H1 (cell line): ENCODE measurements around the gene B4GALNT3. TPM values are rescaled to one million over a fixed set of nuclear protein-coding genes. Genes with fewer than 3 reads are reported as not detected.

Experiments
- CTCF ChIA-PET: fragments of 300-600 bp; sonication (Branson Sonifier 250); formaldehyde crosslinking; loops from one replicate; lab custom pipeline; 2021; ENCODE audit not compliant: partially characterized antibody; lab: Charles Lee
- POLR2A ChIA-PET: fragments of 300-600 bp; sonication (Branson Sonifier 250); formaldehyde crosslinking; loops from one replicate; lab custom pipeline; 2021; ENCODE audit warnings: inconsistent platforms; ENCODE audit not compliant: partially characterized antibody; lab: Charles Lee
- DNase-seq, 2 experiments: peaks; one replicate each; pipeline versions ENCODE4 v3.0.0 to v3.0.0-alpha.2; 2010 to 2022; ENCODE audit warnings: low spot score in 2 of 2, low read depth in 1 of 2, mixed read lengths in 1 of 2
- FAIRE-seq: peaks from 2 replicates; lab custom pipeline; 2011; peaks lifted over from hg19 to GRCh38; lab: Jason Lieb, UNC
- H2AFZ ChIP-seq: 2 replicates; pipeline ENCODE4 v1.8.1; 2012; ENCODE audit warnings: low read length, inconsistent platforms
- H2AK5ac ChIP-seq: 2 replicates; pipeline ENCODE4 v1.6.1; 2013; ENCODE audit warnings: low read depth, low read length
- H2BK120ac ChIP-seq: replicated peaks from 2 replicates; pipeline ENCODE3; 2013; ENCODE audit warnings: low read depth, low read length, inconsistent platforms
- H2BK12ac ChIP-seq: 2 replicates; pipeline ENCODE4 v1.6.1; 2013; ENCODE audit warnings: low read depth, low read length
- H2BK15ac ChIP-seq: 2 replicates; pipeline ENCODE4 v1.6.1; 2013; ENCODE audit warnings: low read length
- H2BK20ac ChIP-seq: 2 replicates; pipeline ENCODE4 v1.6.1; 2013; ENCODE audit warnings: low read length
- H2BK5ac ChIP-seq: 2 replicates; pipeline ENCODE4 v1.6.1; 2013; ENCODE audit warnings: low read depth, low read length
- H3K14ac ChIP-seq: 2 replicates; pipeline ENCODE4 v1.6.1; 2013; ENCODE audit warnings: inconsistent platforms; ENCODE audit not compliant: insufficient read length
- H3K18ac ChIP-seq: 2 replicates; pipeline ENCODE4 v1.6.1; 2013; ENCODE audit warnings: low read length; ENCODE audit errors: extremely low read depth
- H3K23ac ChIP-seq: 2 replicates; pipeline ENCODE4 v1.6.1; 2013; ENCODE audit warnings: inconsistent platforms; ENCODE audit not compliant: insufficient read length
- H3K23me2 ChIP-seq: 2 replicates; pipeline ENCODE4 v1.6.1; 2013; ENCODE audit warnings: low read depth, low read length
- H3K27ac ChIP-seq: 2 replicates; pipeline ENCODE4 v1.6.1; 2011; ENCODE audit warnings: low read depth, low read length, inconsistent platforms
- H3K27me3 ChIP-seq, 4 experiments: replicated peaks in 1 of 4; 1 replicate in 1 of 4; 2 replicates in 3 of 4; pipeline versions ENCODE4 v1.6.1 to v1.8.1; 2011 to 2013; ENCODE audit warnings: low read length in 3 of 4, mild to moderate bottlenecking in 3 of 4, inconsistent platforms in 2 of 4, mixed read lengths in 2 of 4, moderate library complexity in 1 of 4; ENCODE audit not compliant: control insufficient read depth in 3 of 4, insufficient read depth in 3 of 4; ENCODE audit errors: extremely low read depth in 1 of 4
- H3K36me3 ChIP-seq, 4 experiments: 2 replicates each; pipeline versions ENCODE4 v1.6.1 to v1.8.1; 2011 to 2013; ENCODE audit warnings: mild to moderate bottlenecking in 4 of 4, low read length in 3 of 4, moderate library complexity in 2 of 4, control low read depth in 1 of 4, inconsistent platforms in 1 of 4; ENCODE audit not compliant: insufficient read depth in 4 of 4, control insufficient read depth in 2 of 4
- H3K4ac ChIP-seq: replicated peaks from 2 replicates; pipeline ENCODE3; 2013; ENCODE audit warnings: low read length, low read depth, mixed read lengths, inconsistent platforms; ENCODE audit not compliant: insufficient read length
- H3K4me1 ChIP-seq, 4 experiments: replicated peaks in 1 of 4; 1 replicate in 1 of 4; 2 replicates in 3 of 4; pipeline versions ENCODE4 v1.6.1 to v1.8.1; 2011 to 2013; ENCODE audit warnings: low read length in 3 of 4, inconsistent platforms in 2 of 4, mixed read lengths in 1 of 4; ENCODE audit not compliant: insufficient read depth in 4 of 4, control insufficient read depth in 3 of 4
- H3K4me2 ChIP-seq, 2 experiments: 2 replicates each; pipeline versions ENCODE4 v1.6.1 to v1.8.1; 2011 to 2013; ENCODE audit warnings: low read depth in 2 of 2, low read length in 2 of 2, control low read depth in 1 of 2, inconsistent platforms in 1 of 2, mild to moderate bottlenecking in 1 of 2; ENCODE audit not compliant: insufficient read depth in 1 of 2
- H3K4me3 ChIP-seq, 4 experiments: fragments of 200-600, 300-600 bp in 1 of 4; sonication (generic), shearing (Covaris generic), sonication (Bioruptor Twin) in 1 of 4; 2 replicates each; pipeline versions ENCODE4 v1.5.1 to v1.8.1; 2011 to 2016; ENCODE audit warnings: low read length in 4 of 4, low read depth in 3 of 4, control low read depth in 2 of 4, inconsistent platforms in 2 of 4, mild to moderate bottlenecking in 2 of 4, mixed read lengths in 1 of 4, moderate library complexity in 1 of 4; ENCODE audit not compliant: insufficient read depth in 2 of 4; ENCODE audit errors: extremely low read depth in 1 of 4
- H3K56ac ChIP-seq: replicated peaks from 2 replicates; pipeline ENCODE3; 2013; ENCODE audit warnings: low read depth, mild to moderate bottlenecking, mixed read lengths, low read length, inconsistent platforms; ENCODE audit not compliant: insufficient read length
- H3K79me1 ChIP-seq: 2 replicates; pipeline ENCODE4 v1.6.1; 2013; ENCODE audit warnings: low read depth, low read length, control low read depth
- H3K79me2 ChIP-seq, 2 experiments: 2 replicates each; pipeline versions ENCODE4 v1.6.1 to v1.8.1; 2012 to 2013; ENCODE audit warnings: low read length in 2 of 2, mild to moderate bottlenecking in 2 of 2, inconsistent platforms in 1 of 2; ENCODE audit not compliant: insufficient read depth in 2 of 2, control insufficient read depth in 1 of 2
- H3K9ac ChIP-seq, 4 experiments: replicated peaks in 1 of 4; 1 replicate in 1 of 4; 2 replicates in 3 of 4; pipeline versions ENCODE4 v1.6.1 to v1.8.1; 2011 to 2013; ENCODE audit warnings: low read depth in 3 of 4, low read length in 3 of 4, control low read depth in 2 of 4, mild to moderate bottlenecking in 2 of 4, moderate library complexity in 2 of 4, inconsistent platforms in 1 of 4; ENCODE audit errors: extremely low read depth in 1 of 4
- H3K9me3 ChIP-seq, 2 experiments: 2 replicates each; pipeline versions ENCODE4 v1.6.1 to v1.8.1; 2012 to 2013; ENCODE audit warnings: mild to moderate bottlenecking in 2 of 2, moderate library complexity in 2 of 2, control low read depth in 1 of 2, inconsistent platforms in 1 of 2, low read depth in 1 of 2, low read length in 1 of 2, mixed read lengths in 1 of 2; ENCODE audit not compliant: insufficient read depth in 2 of 2
- H4K20me1 ChIP-seq, 2 experiments: replicated peaks in 1 of 2; 2 replicates each; pipeline versions ENCODE3 to v1.8.1; 2011 to 2013; ENCODE audit warnings: inconsistent platforms in 2 of 2, low read length in 2 of 2, mild to moderate bottlenecking in 1 of 2; ENCODE audit not compliant: insufficient read depth in 2 of 2, control insufficient read depth in 1 of 2
- H4K5ac ChIP-seq: 2 replicates; pipeline ENCODE4 v1.6.1; 2013; ENCODE audit warnings: low read length, low read depth, mixed read lengths, inconsistent platforms; ENCODE audit not compliant: insufficient read length
- H4K8ac ChIP-seq: 2 replicates; pipeline ENCODE4 v1.8.0; 2013; ENCODE audit warnings: mild to moderate bottlenecking, moderate library complexity, low read length, inconsistent platforms; ENCODE audit not compliant: insufficient read depth; ENCODE audit errors: extremely low read depth
- H4K91ac ChIP-seq: replicated peaks from 2 replicates; pipeline ENCODE3; 2013; ENCODE audit warnings: low read length, mixed read lengths, inconsistent platforms; ENCODE audit not compliant: insufficient read length
- ASH2L ChIP-seq: fragments of 200-600, 300-600 bp; sonication (generic); IDR thresholded peaks from one replicate; pipeline ENCODE4 v1.7.1; 2017; ENCODE audit warnings: low read length
- JUND ChIP-seq: IDR thresholded peaks from 2 replicates; pipeline ENCODE4 v1.6.1; 2011; ENCODE audit warnings: mild to moderate bottlenecking, improper control_type of control experiment, low read length
- RAD21 ChIP-seq, 2 experiments: IDR thresholded peaks in 1 of 2; conservative IDR thresholded peaks in 1 of 2; 2 replicates each; pipeline ENCODE4 v1.6.1; 2011; ENCODE audit warnings: low read depth in 2 of 2, low read length in 2 of 2, improper control_type of control experiment in 1 of 2, inconsistent platforms in 1 of 2, mild to moderate bottlenecking in 1 of 2, moderate library complexity in 1 of 2
- SIN3A ChIP-seq, 2 experiments: IDR thresholded peaks in 1 of 2; conservative IDR thresholded peaks in 1 of 2; 2 replicates each; pipeline ENCODE4 v1.6.1; 2011 to 2012; ENCODE audit warnings: low read length in 2 of 2, improper control_type of control experiment in 1 of 2, low read depth in 1 of 2, mild to moderate bottlenecking in 1 of 2
- SIX5 ChIP-seq: IDR thresholded peaks from 2 replicates; pipeline ENCODE4 v1.6.1; 2011; ENCODE audit warnings: mild to moderate bottlenecking, low read depth, low read length
- WGBS, 2 experiments: shearing (Covaris generic) in 1 of 2; methylation state at CpG; one replicate each; pipeline versions ENCODE4 v1.1.6 to v1.1.7; 2013 to 2015; ENCODE audit warnings: low lambda C conversion rate in 2 of 2, mixed read lengths in 2 of 2, inconsistent platforms in 1 of 2, low coverage in 1 of 2, missing lambda C conversion rate in 1 of 2; ENCODE audit not compliant: insufficient replicate concordance in 2 of 2, insufficient coverage in 1 of 2, insufficient read length in 1 of 2; ENCODE audit errors: extremely low coverage in 1 of 2, missing lambda C conversion rate in 1 of 2; 5-methylcytosine and 5-hydroxymethylcytosine counted together
- polyA plus RNA-seq, 7 experiments: library from polyadenylated mRNA; depleted of rRNA in 3 of 7; stranded (reverse) in 5 of 7; unstranded in 2 of 7; fragments of >200 nt in 5 of 7; fragments of 200-250 nt in 2 of 7; gene quantifications; 1 replicate in 5 of 7; 2 replicates in 1 of 7; 4 replicates in 1 of 7; pipeline versions ENCODE4 v1.2.1 to v1.2.3, GENCODE V29; 2011 to 2013; ENCODE audit warnings: missing spikeins in 2 of 7, mixed read lengths in 2 of 7
- total RNA-seq: library from RNA; stranded (reverse); fragmentation: NEBNext Ultra II Directional; extraction: Animal tissue kit (Norgen Biotek cat#: 25700); gene quantifications from 2 replicates; pipeline ENCODE4 v1.2.1, GENCODE V29; 2021
- TF ChIP-seq, protein P1 (sequence below): IDR thresholded peaks from 2 replicates; pipeline ENCODE4 v1.6.1; 2012; ENCODE audit warnings: low read length, inconsistent platforms

B4GALNT3 gene
- total and polyA plus RNA-seq, 2 of the 8 experiments (the other 6 are each of a cell fraction or from before 2014, with no cell fraction given) = 12.5 to 20.3 TPM

DNA sequence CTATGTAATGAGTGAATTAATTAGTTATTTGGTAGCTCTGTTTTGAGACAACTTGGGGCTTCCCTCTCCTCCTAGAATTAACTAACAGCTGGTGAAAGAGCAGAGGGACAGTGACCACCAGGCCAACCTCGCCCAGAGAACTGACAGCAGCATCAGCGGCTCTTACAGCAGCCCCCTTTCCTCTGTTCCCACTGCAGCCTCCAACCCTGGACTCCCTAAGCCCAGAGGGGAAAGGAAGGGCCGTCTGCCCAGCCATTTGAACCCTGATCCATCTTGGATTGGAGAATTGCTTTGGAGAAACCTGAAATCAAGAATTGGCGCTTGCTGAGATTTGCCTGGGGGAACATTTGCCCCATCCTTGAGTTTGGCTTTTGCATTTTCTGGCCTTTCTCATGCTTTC is 45.5 kb downstream of the B4GALNT3 start:
- no peaks in the 10 kb centered on the region for H3K27me3 ChIP-seq
- H4K91ac ChIP-seq = no peak overlapping the region
- no peak overlapping the region for H2AK5ac ChIP-seq
- no peak overlapping the region for H3K27ac ChIP-seq
- 93% methylated on average over 4 of the region's 4 CpGs; no CpG with 5 or more reads in 1 of the 2 experiments for WGBS, 2 experiments
- no peak overlapping the region for H3K56ac ChIP-seq
- H4K20me1 ChIP-seq = no peaks in the 10 kb centered on the region
- peaks cover 2% of the 10 kb centered on the region; the same call in 1 of the 2 replicates for H3K79me1 ChIP-seq
- H3K36me3 ChIP-seq = no peaks in the 10 kb centered on the region
- H3K79me2 ChIP-seq = no peaks in the 10 kb centered on the region
- no peak overlapping the region for H2BK12ac ChIP-seq
- no peak overlapping the region for H3K18ac ChIP-seq
- DNase-seq (no peak), FAIRE-seq (no peak)
- H2BK20ac ChIP-seq = no peak overlapping the region
- H3K23ac ChIP-seq = no peak overlapping the region
- no peak overlapping the region for H4K8ac ChIP-seq
- H3K9me3 ChIP-seq = no peaks in the 10 kb centered on the region
- ChIA-PET POLR2A (no interaction called here), CTCF (interaction anchor here (1.2 kb wide), 1 partner anchor 11 kb away, joined by 3 read pairs; no protein-coding TSS in a partner anchor)
- no peak overlapping the region for H3K4me2 ChIP-seq
- H2BK5ac ChIP-seq = no peak overlapping the region
- H2BK120ac ChIP-seq = no peak overlapping the region
- H3K9ac ChIP-seq = no peak overlapping the region
- H3K4me3 ChIP-seq = no peak overlapping the region
- H2BK15ac ChIP-seq = no peak overlapping the region
- 0 out of 2 replicates have a peak, but pooled peaks cover 2% of the 10 kb centered on the region for H3K23me2 ChIP-seq
- peaks cover 8 to 18% (median 15%) of the 10 kb centered on the region in 4 experiments for H3K4me1 ChIP-seq
- no peak overlapping the region for H2AFZ ChIP-seq
- no peak overlapping the region for H4K5ac ChIP-seq
- H3K4ac ChIP-seq = no peak overlapping the region
- H3K14ac ChIP-seq = no peak overlapping the region
- TF ChIP-seq, protein P1, sequence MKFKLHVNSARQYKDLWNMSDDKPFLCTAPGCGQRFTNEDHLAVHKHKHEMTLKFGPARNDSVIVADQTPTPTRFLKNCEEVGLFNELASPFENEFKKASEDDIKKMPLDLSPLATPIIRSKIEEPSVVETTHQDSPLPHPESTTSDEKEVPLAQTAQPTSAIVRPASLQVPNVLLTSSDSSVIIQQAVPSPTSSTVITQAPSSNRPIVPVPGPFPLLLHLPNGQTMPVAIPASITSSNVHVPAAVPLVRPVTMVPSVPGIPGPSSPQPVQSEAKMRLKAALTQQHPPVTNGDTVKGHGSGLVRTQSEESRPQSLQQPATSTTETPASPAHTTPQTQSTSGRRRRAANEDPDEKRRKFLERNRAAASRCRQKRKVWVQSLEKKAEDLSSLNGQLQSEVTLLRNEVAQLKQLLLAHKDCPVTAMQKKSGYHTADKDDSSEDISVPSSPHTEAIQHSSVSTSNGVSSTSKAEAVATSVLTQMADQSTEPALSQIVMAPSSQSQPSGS = no peak
- TF ChIP-seq SIN3A (conservative IDR thresholded peaks at IDR 0.05 in 1 of 2, IDR thresholded peaks at IDR 0.05 in 1 of 2; ENCODE audit: low read depth in 1 of 2, low read length in 2 of 2) = no peak
- TF ChIP-seq RAD21 (IDR thresholded peaks at IDR 0.05 in 1 of 2, conservative IDR thresholded peaks at IDR 0.05 in 1 of 2; ENCODE audit: low read depth in 2 of 2, low read length in 2 of 2) = no peak
- TF ChIP-seq ASH2L = no peak
- TF ChIP-seq JUND = no peak
- TF ChIP-seq SIX5 = no peak
